ENCODE results near the gene NUP85. TPM values are rescaled to one million over a fixed set of nuclear protein-coding genes. Genes with fewer than 3 reads are reported as not detected.

NUP85 gene
- total RNA-seq, 1 experiment from 2014 or later: 164 TPM

- no peak overlapping the region for H3K27ac ChIP-seq (ENCODE audit: low read depth, low read length)
- H3K27me3 ChIP-seq (ENCODE audit: insufficient read depth, low read length): no peaks in the 10 kb centered on the region
- no peak overlapping the region for H3K4me3 ChIP-seq (replicated peaks in 1 of 2; ENCODE audit: low read depth in 1 of 2, low read length in 2 of 2)
- no TSS peak for BruUV-seq (replicated peaks)
- H3K9ac ChIP-seq (ENCODE audit: low read length): no peak overlapping the region
- no peak for ATAC-seq
- H4K20me1 ChIP-seq (ENCODE audit: insufficient read depth): no peaks in the 10 kb centered on the region
- H3K9me3 ChIP-seq (ENCODE audit: control insufficient read depth in 1 of 2, insufficient read depth in 1 of 2, low read depth in 1 of 2, low read length in 2 of 2): no peaks in the 10 kb centered on the region
- ChIA-PET RAD21 (ENCODE audit: low non-redundant PET in 1 of 2, low total read pairs in 2 of 2, uncharacterized antibody in 2 of 2, unreplicated experiment in 2 of 2) (no interaction called here), CTCF (no interaction called here), POLR2A (no interaction called here)
- H3K4me2 ChIP-seq (ENCODE audit: low read length): no peak overlapping the region
- H2AFZ ChIP-seq (ENCODE audit: low read depth, low read length, poor library complexity, severe bottlenecking): no peak overlapping the region
- H3K4me1 ChIP-seq (ENCODE audit: control insufficient read depth in 1 of 2, insufficient read depth in 2 of 2, low read length in 2 of 2): peaks cover 18 to 40% of the 10 kb centered on the region in 2 experiments
- DNase-seq (ENCODE audit: low read depth, low spot score): no peak
- no peaks in the 10 kb centered on the region for H3K9me2 ChIP-seq (ENCODE audit: insufficient read depth)
- peaks cover 29% of the 10 kb centered on the region for H3K79me2 ChIP-seq (ENCODE audit: insufficient read depth, low read length)
- peaks cover 18 to 39% of the 10 kb centered on the region in 2 experiments; a peak in 3 of 4 replicates for H3K36me3 ChIP-seq (ENCODE audit: control insufficient read depth in 1 of 2, insufficient read depth in 2 of 2, low read length in 2 of 2)
- TF ChIP-seq EGR1 (IDR thresholded peaks at IDR 0.05; ENCODE audit: low read depth): no peak
- TF ChIP-seq POLR2AphosphoS5 (IDR thresholded peaks at IDR 0.05; ENCODE audit: low read depth, low read length): 0 out of 2 replicates have a peak, but pooled peaks have one; percentile 13
- intact Hi-C loops (cut with micrococcal nuclease): loop anchor here (10.0 kb wide), 1 partner anchor 152 kb away; no protein-coding TSS in a partner anchor
Observed at GRCh38 chr17:75266316-75267152, 61.1 kb downstream of the NUP85 start.

- peak overlapping the region; percentile 25; the same call in 1 of the 2 replicates for H3K27ac ChIP-seq (ENCODE audit: low read depth, low read length)
- CTCF ChIA-PET: no interaction called here
- DNase-seq (ENCODE audit: low read depth, low spot score): no peak
- H3K36me3 ChIP-seq (ENCODE audit: control insufficient read depth in 1 of 2, insufficient read depth in 2 of 2, low read length in 2 of 2): peaks cover 18 to 39% of the 10 kb centered on the region in 2 experiments; a peak in 3 of 4 replicates
- BruUV-seq (replicated peaks): no TSS peak
- peak overlapping the region; percentile 1; the same call in 1 of the 2 replicates for H3K4me2 ChIP-seq (ENCODE audit: low read length)
- POLR2A ChIA-PET: no interaction called here
- H3K9me2 ChIP-seq (ENCODE audit: insufficient read depth): no peaks in the 10 kb centered on the region
- RAD21 ChIA-PET (ENCODE audit: low non-redundant PET in 1 of 2, low total read pairs in 2 of 2, uncharacterized antibody in 2 of 2, unreplicated experiment in 2 of 2): interaction anchor here in 1 of 2 experiments (0.6 kb wide), 1 partner anchor 48 kb away, joined by 3 read pairs; no protein-coding TSS in a partner anchor
- peaks cover 30% of the 10 kb centered on the region for H3K79me2 ChIP-seq (ENCODE audit: insufficient read depth, low read length)
- H3K9ac ChIP-seq (ENCODE audit: low read length): 0 out of 2 replicates have a peak overlapping the region, but pooled peaks have one; percentile 2
- no peak for ATAC-seq
- H2AFZ ChIP-seq (ENCODE audit: low read depth, low read length, poor library complexity, severe bottlenecking): no peak overlapping the region
- peaks cover 21 to 44% of the 10 kb centered on the region in 2 experiments for H3K4me1 ChIP-seq (ENCODE audit: control insufficient read depth in 1 of 2, insufficient read depth in 2 of 2, low read length in 2 of 2)
- H3K27me3 ChIP-seq (ENCODE audit: insufficient read depth, low read length): no peaks in the 10 kb centered on the region
- no peak overlapping the region for H3K4me3 ChIP-seq (replicated peaks in 1 of 2; ENCODE audit: low read depth in 1 of 2, low read length in 2 of 2)
- H4K20me1 ChIP-seq (ENCODE audit: insufficient read depth): no peaks in the 10 kb centered on the region
- no peaks in the 10 kb centered on the region for H3K9me3 ChIP-seq (ENCODE audit: control insufficient read depth in 1 of 2, insufficient read depth in 1 of 2, low read depth in 1 of 2, low read length in 2 of 2)
- intact Hi-C loops (cut with micrococcal nuclease): loop anchor here (10.0 kb wide), 1 partner anchor 152 kb away; no protein-coding TSS in a partner anchor
- TF ChIP-seq SRF (IDR thresholded peaks at IDR 0.05; ENCODE audit: low read depth) (no peak), MAX (IDR thresholded peaks at IDR 0.05) (no peak), ZFX (IDR thresholded peaks at IDR 0.05) (no peak), CEBPB (IDR thresholded peaks at IDR 0.05; ENCODE audit: low read depth) (no peak), ZBTB33 (IDR thresholded peaks at IDR 0.05; ENCODE audit: extremely low read depth, insufficient replicate concordance, low read length) (no peak), SIN3A (IDR thresholded peaks at IDR 0.05; ENCODE audit: low read depth) (no peak), JUND (IDR thresholded peaks at IDR 0.05) (no peak), EZH2 (IDR thresholded peaks at IDR 0.05) (no peak), POLR2A (IDR thresholded peaks at IDR 0.05; ENCODE audit: borderline replicate concordance, extremely low read depth, insufficient read depth, insufficient read length) (no peak), REST (IDR thresholded peaks at IDR 0.05; ENCODE audit: low read depth) (no peak)
Observed at GRCh38 chr17:75267153-75267410, 61.6 kb downstream of the NUP85 start.
